Ishikawa (cell line): ENCODE measurements around the gene CACNG7.

Experiments
- CEBPB ChIP-seq: IDR thresholded peaks from 2 replicates; pipeline ENCODE4 v1.6.1; 2012
- CREB1 ChIP-seq: IDR thresholded peaks from 2 replicates; pipeline ENCODE4 v1.6.1; 2012; ENCODE audit warnings: low read depth
- EGR1 ChIP-seq: IDR thresholded peaks from 2 replicates; pipeline ENCODE4 v1.6.1; 2012
- EP300 ChIP-seq: IDR thresholded peaks from 2 replicates; pipeline ENCODE4 v1.6.1; 2012; ENCODE audit warnings: borderline replicate concordance
- FOXM1 ChIP-seq: IDR thresholded peaks from 2 replicates; pipeline ENCODE4 v1.6.1; 2012; ENCODE audit warnings: low read depth, borderline replicate concordance
- MAX ChIP-seq: IDR thresholded peaks from 2 replicates; pipeline ENCODE4 v1.6.1; 2012
- NFIC ChIP-seq: IDR thresholded peaks from 2 replicates; pipeline ENCODE4 v1.6.1; 2012
- RAD21 ChIP-seq: IDR thresholded peaks from 2 replicates; pipeline ENCODE4 v1.6.1; 2012; ENCODE audit warnings: low read depth
- REST ChIP-seq: IDR thresholded peaks from 2 replicates; pipeline ENCODE4 v1.6.1; 2012; ENCODE audit warnings: low read depth, mild to moderate bottlenecking
- TCF12 ChIP-seq: IDR thresholded peaks from 2 replicates; pipeline ENCODE4 v1.6.1; 2012; ENCODE audit warnings: low read depth
- TEAD4 ChIP-seq: IDR thresholded peaks from 2 replicates; pipeline ENCODE4 v1.6.1; 2012
- USF1 ChIP-seq: IDR thresholded peaks from 2 replicates; pipeline ENCODE4 v1.6.1; 2012
- YY1 ChIP-seq: IDR thresholded peaks from 2 replicates; pipeline ENCODE4 v1.6.1; 2012; ENCODE audit warnings: low read depth
- ZBTB7A ChIP-seq: IDR thresholded peaks from 2 replicates; pipeline ENCODE4 v1.6.1; 2012; ENCODE audit warnings: low read depth

CACNG7 gene

GRCh38 chr19:53969366-53969765 lies 60.3 kb downstream of the CACNG7 start:
- no peak for TF ChIP-seq FOXM1
- no peak for TF ChIP-seq NFIC

GRCh38 chr19:53971673-53972072 lies 62.6 kb downstream of the CACNG7 start:
- TF ChIP-seq EGR1 (no peak), FOXM1 (no peak)

GRCh38 chr19:53977429-53977990 lies 68.4 kb downstream of the CACNG7 start:
- TF ChIP-seq ZBTB7A (no peak), TCF12 (no peak), EP300 (no peak), NFIC (no peak), TEAD4 (no peak), CREB1 (no peak), CEBPB (no peak), FOXM1 (no peak)

- TF ChIP-seq NFIC (no peak), FOXM1 (no peak), USF1 (no peak), ZBTB7A (no peak), CREB1 (no peak)
These were observed 69.1 kb downstream of the CACNG7 start for GRCh38 chr19:53977991-53978731.

- TF ChIP-seq EP300 (no peak), EGR1 (no peak), MAX (no peak), FOXM1 (no peak), ZBTB7A (no peak), TEAD4 (no peak), CREB1 (no peak), REST (no peak), NFIC (no peak)
These were observed 70.1 kb downstream of the CACNG7 start for GRCh38 chr19:53978975-53979801.

- TF ChIP-seq YY1 = no peak
- no peak for TF ChIP-seq RAD21
- TF ChIP-seq USF1 = no peak
- no peak for TF ChIP-seq REST
- TF ChIP-seq TCF12 = no peak
These were observed 71.7 kb downstream of the CACNG7 start for GRCh38 chr19:53980539-53981375.
